ENCODE data around the gene CHST9. TPM values are rescaled to one million over a fixed set of nuclear protein-coding genes. Genes with fewer than 3 reads are reported as not detected.

The CHST9 gene
- total and polyA plus RNA-seq, 2 of the 13 experiments (the other 11 are each of a cell fraction or from before 2014, with no cell fraction given) = 3.2 to 9.6 TPM

GRCh38 chr18:27171993-27172392 lies 13.1 kb downstream of the CHST9 start:
- no peaks in the 10 kb centered on the region for H3K27me3 ChIP-seq (ENCODE audit: control insufficient read depth in 1 of 2, insufficient read depth in 2 of 2, low read length in 2 of 2)
- no peaks in the 10 kb centered on the region for H3K79me2 ChIP-seq (ENCODE audit: insufficient read depth, low read length)
- DNase-seq (ENCODE audit: low spot score) = no peak
- no peak for FAIRE-seq
- no peaks in the 10 kb centered on the region for H3K36me3 ChIP-seq (replicated peaks in 1 of 2; ENCODE audit: control insufficient read depth in 1 of 2, insufficient read depth in 2 of 2, low read length in 2 of 2)
- no peak overlapping the region for H3K4me3 ChIP-seq (replicated peaks in 1 of 3; ENCODE audit: insufficient read depth in 1 of 3, low read depth in 2 of 3, low read length in 3 of 3)
- ATAC-seq = no peak
- no peaks in the 10 kb centered on the region for H4K20me1 ChIP-seq (ENCODE audit: insufficient read depth, low read length)
- no peaks in the 10 kb centered on the region for H3K9me3 ChIP-seq (ENCODE audit: low read length)
- ChIA-PET POLR2A (no interaction called here), CTCF (ENCODE audit: low intra/inter-chr PET ratio, low total read pairs) (no interaction called here)
- no peak overlapping the region for H3K27ac ChIP-seq (ENCODE audit: extremely low read length, insufficient read depth, low read length)
- no peaks in the 10 kb centered on the region for H3K4me1 ChIP-seq (ENCODE audit: insufficient read depth, low read length)
- no peak overlapping the region for H3K4me2 ChIP-seq (ENCODE audit: low read depth, low read length)
- no peak for TF ChIP-seq SNAPC2 (CRISPR knock-in tag; IDR thresholded peaks at IDR 0.05)
- TF ChIP-seq HNF4G (IDR thresholded peaks at IDR 0.05; ENCODE audit: borderline replicate concordance, low read depth, low read length) = no peak
- no peak for TF ChIP-seq HNF4G (CRISPR knock-in tag; IDR thresholded peaks at IDR 0.05; ENCODE audit: borderline replicate concordance, low read depth)
- peak; percentile 66 for TF ChIP-seq MAFF (IDR thresholded peaks at IDR 0.05; ENCODE audit: low read depth, low read length)
- peak; percentile 59 to 82; a peak in 3 of 4 replicates for TF ChIP-seq MAFK (conservative IDR thresholded peaks at IDR 0.05 in 1 of 2, IDR thresholded peaks at IDR 0.05 in 1 of 2; ENCODE audit: low read length in 2 of 2)
- intact Hi-C loops (cut with micrococcal nuclease; ENCODE audit: unreplicated experiment) = no loop called here
- H3K9ac ChIP-seq (ENCODE audit: insufficient read depth, low read depth, low read length) = no peak overlapping the region
- H2AFZ ChIP-seq (ENCODE audit: low read length) = no peak overlapping the region
- in situ Hi-C loops (cut with HindIII; ENCODE audit: extremely low pct_ligation_motif_present, low pct_unique_long_range_greater_than_20kb) = no loop called here
- WGBS (ENCODE audit: low lambda C conversion rate) = 0% methylated on average over 1 of the region's 1 CpG
- no TSS peak for BruUV-seq (replicated peaks)

- TF ChIP-seq SIX1 (CRISPR knock-in tag; IDR thresholded peaks at IDR 0.05; ENCODE audit: borderline replicate concordance) = no peak
- TF ChIP-seq ELF1 (CRISPR knock-in tag; IDR thresholded peaks at IDR 0.05) = no peak
- TF ChIP-seq CREB1 (IDR thresholded peaks at IDR 0.05) = no peak
- no peak for TF ChIP-seq CREB1 (CRISPR knock-in tag; IDR thresholded peaks at IDR 0.05)
- TF ChIP-seq CAMTA2 (CRISPR knock-in tag; IDR thresholded peaks at IDR 0.05; ENCODE audit: borderline replicate concordance) = no peak
- Histone ChIP-seq H3K4me2 (ENCODE audit: low read depth, low read length) (no peak overlapping the region), H3K9me3 (ENCODE audit: low read length) (no peaks in the 10 kb centered on the region), H3K4me1 (ENCODE audit: insufficient read depth, low read length) (no peaks in the 10 kb centered on the region), H3K4me3 (replicated peaks in 1 of 3; ENCODE audit: insufficient read depth in 1 of 3, low read depth in 2 of 3, low read length in 3 of 3) (no peak overlapping the region), H3K27me3 (ENCODE audit: control insufficient read depth in 1 of 2, insufficient read depth in 2 of 2, low read length in 2 of 2) (no peaks in the 10 kb centered on the region), H2AFZ (ENCODE audit: low read length) (no peak overlapping the region), H3K79me2 (ENCODE audit: insufficient read depth, low read length) (no peaks in the 10 kb centered on the region), H3K9ac (ENCODE audit: insufficient read depth, low read depth, low read length) (no peak overlapping the region), H3K27ac (ENCODE audit: extremely low read length, insufficient read depth, low read length) (no peak overlapping the region), H3K36me3 (replicated peaks in 1 of 2; ENCODE audit: control insufficient read depth in 1 of 2, insufficient read depth in 2 of 2, low read length in 2 of 2) (no peaks in the 10 kb centered on the region), H4K20me1 (ENCODE audit: insufficient read depth, low read length) (no peaks in the 10 kb centered on the region)
- intact Hi-C loops (cut with micrococcal nuclease; ENCODE audit: unreplicated experiment) = no loop called here
- FAIRE-seq (no peak), ATAC-seq (no peak), DNase-seq (ENCODE audit: low spot score) (no peak)
- BruUV-seq (replicated peaks) = no TSS peak
- CTCF ChIA-PET (ENCODE audit: low intra/inter-chr PET ratio, low total read pairs) = no interaction called here
- 46% methylated on average over 1 of the region's 1 CpG for WGBS (ENCODE audit: low lambda C conversion rate)
- POLR2A ChIA-PET = no interaction called here
- in situ Hi-C loops (cut with HindIII; ENCODE audit: extremely low pct_ligation_motif_present, low pct_unique_long_range_greater_than_20kb) = no loop called here
Observed at GRCh38 chr18:27165412-27165811, 19.7 kb downstream of the CHST9 start.
